BE2C (cell line): ENCODE results near the gene CIBAR2.

Source experiments
- DNase-seq: peaks from one replicate; pipeline ENCODE4 v3.0.0-alpha.2; 2020
- H3K27me3 ChIP-seq: fragments of 250-450 bp; sonication (Bioruptor Pico); 2 replicates; pipeline ENCODE4 v1.5.1; 2020; ENCODE audit warnings: mild to moderate bottlenecking
- H3K36me3 ChIP-seq: fragments of 250-450 bp; sonication (Bioruptor Pico); 2 replicates; pipeline ENCODE4 v1.5.1; 2020; ENCODE audit warnings: mild to moderate bottlenecking
- H3K4me1 ChIP-seq: fragments of 250-450 bp; sonication (Bioruptor Pico); 2 replicates; pipeline ENCODE4 v1.5.1; 2020
- H3K4me3 ChIP-seq: 2 replicates; pipeline ENCODE4 v1.5.1; 2011; ENCODE audit warnings: low read depth, low read length
- H3K9me3 ChIP-seq: fragments of 250-450 bp; sonication (Bioruptor Pico); 2 replicates; pipeline ENCODE4 v1.5.1; 2020
- CTCF ChIP-seq: IDR thresholded peaks from 2 replicates; pipeline ENCODE4 v1.5.1; 2012; ENCODE audit warnings: mild to moderate bottlenecking, low read depth, low read length

CIBAR2 gene

GRCh38 chr16:85079785-85080570, 32.3 kb downstream of the CIBAR2 start:
- no peak for TF ChIP-seq CTCF
- no peaks in the 10 kb centered on the region for H3K9me3 ChIP-seq
- peaks cover 10% of the 10 kb centered on the region for H3K4me1 ChIP-seq
- no peak overlapping the region for H3K4me3 ChIP-seq
- no peaks in the 10 kb centered on the region for H3K36me3 ChIP-seq
- H3K27me3 ChIP-seq = no peaks in the 10 kb centered on the region
- no peak for DNase-seq

GRCh38 chr16:85078952-85079351, 33.3 kb downstream of the CIBAR2 start:
- Histone ChIP-seq H3K9me3 (no peaks in the 10 kb centered on the region), H3K4me3 (no peak overlapping the region), H3K36me3 (no peaks in the 10 kb centered on the region), H3K4me1 (peaks cover 10% of the 10 kb centered on the region), H3K27me3 (no peaks in the 10 kb centered on the region)
- TF ChIP-seq CTCF = no peak
- no peak for DNase-seq

- no peak for TF ChIP-seq CTCF
- Histone ChIP-seq H3K4me3 (no peak overlapping the region), H3K9me3 (no peaks in the 10 kb centered on the region), H3K27me3 (no peaks in the 10 kb centered on the region), H3K36me3 (no peaks in the 10 kb centered on the region), H3K4me1 (peaks cover 10% of the 10 kb centered on the region)
- no peak for DNase-seq
These were observed 34.0 kb downstream of the CIBAR2 start for GRCh38 chr16:85078226-85078625.

GRCh38 chr16:85077576-85078125, 34.6 kb downstream of the CIBAR2 start:
- no peaks in the 10 kb centered on the region for H3K27me3 ChIP-seq
- no peak overlapping the region for H3K4me3 ChIP-seq
- no peaks in the 10 kb centered on the region for H3K36me3 ChIP-seq
- TF ChIP-seq CTCF = no peak
- H3K9me3 ChIP-seq = no peaks in the 10 kb centered on the region
- no peak for DNase-seq
- peaks cover 10% of the 10 kb centered on the region for H3K4me1 ChIP-seq

GRCh38 chr16:85077039-85077438, 35.2 kb downstream of the CIBAR2 start:
- no peak overlapping the region for H3K4me3 ChIP-seq
- no peaks in the 10 kb centered on the region for H3K9me3 ChIP-seq
- peaks cover 10% of the 10 kb centered on the region for H3K4me1 ChIP-seq
- H3K27me3 ChIP-seq = no peaks in the 10 kb centered on the region
- no peak for DNase-seq
- no peak for TF ChIP-seq CTCF
- H3K36me3 ChIP-seq = no peaks in the 10 kb centered on the region

GRCh38 chr16:85075236-85075924, 36.9 kb downstream of the CIBAR2 start:
- DNase-seq = no peak
- no peak for TF ChIP-seq CTCF
- Histone ChIP-seq H3K27me3 (no peaks in the 10 kb centered on the region), H3K36me3 (no peaks in the 10 kb centered on the region), H3K4me3 (no peak overlapping the region), H3K9me3 (no peaks in the 10 kb centered on the region), H3K4me1 (no peaks in the 10 kb centered on the region)
